ENCODE data around the gene KCNE4.

DNA sequence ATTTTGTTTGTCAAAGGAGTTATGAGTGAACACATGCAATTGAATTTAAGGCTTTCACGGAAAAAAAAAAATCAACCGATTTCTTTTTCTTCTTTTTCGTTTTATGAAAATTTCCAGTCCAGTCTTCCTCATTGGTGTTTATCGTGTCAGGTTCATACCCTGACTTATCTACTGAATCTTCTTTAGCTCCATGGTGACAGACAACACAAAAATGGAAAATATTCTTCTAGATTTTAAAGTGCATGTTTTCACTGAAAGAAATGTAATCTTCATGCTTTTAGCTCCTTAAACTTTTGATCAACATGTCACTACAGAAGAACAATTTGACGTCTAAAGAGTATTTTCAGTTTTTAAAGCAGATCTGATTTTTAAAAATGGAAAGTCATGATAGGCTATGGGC, 14.7 kb downstream of the KCNE4 start:
- TF ChIP-seq, protein P1, sequence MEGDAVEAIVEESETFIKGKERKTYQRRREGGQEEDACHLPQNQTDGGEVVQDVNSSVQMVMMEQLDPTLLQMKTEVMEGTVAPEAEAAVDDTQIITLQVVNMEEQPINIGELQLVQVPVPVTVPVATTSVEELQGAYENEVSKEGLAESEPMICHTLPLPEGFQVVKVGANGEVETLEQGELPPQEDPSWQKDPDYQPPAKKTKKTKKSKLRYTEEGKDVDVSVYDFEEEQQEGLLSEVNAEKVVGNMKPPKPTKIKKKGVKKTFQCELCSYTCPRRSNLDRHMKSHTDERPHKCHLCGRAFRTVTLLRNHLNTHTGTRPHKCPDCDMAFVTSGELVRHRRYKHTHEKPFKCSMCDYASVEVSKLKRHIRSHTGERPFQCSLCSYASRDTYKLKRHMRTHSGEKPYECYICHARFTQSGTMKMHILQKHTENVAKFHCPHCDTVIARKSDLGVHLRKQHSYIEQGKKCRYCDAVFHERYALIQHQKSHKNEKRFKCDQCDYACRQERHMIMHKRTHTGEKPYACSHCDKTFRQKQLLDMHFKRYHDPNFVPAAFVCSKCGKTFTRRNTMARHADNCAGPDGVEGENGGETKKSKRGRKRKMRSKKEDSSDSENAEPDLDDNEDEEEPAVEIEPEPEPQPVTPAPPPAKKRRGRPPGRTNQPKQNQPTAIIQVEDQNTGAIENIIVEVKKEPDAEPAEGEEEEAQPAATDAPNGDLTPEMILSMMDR (conservative IDR thresholded peaks at IDR 0.05; ENCODE audit: low read length) = no peak
- no peak for TF ChIP-seq EZH2phosphoT487 (IDR thresholded peaks at IDR 0.05; ENCODE audit: borderline replicate concordance)
